ENCODE measurements around the gene ANKMY2.

The ANKMY2 gene

GRCh38 chr7:16564909-16565426, 80.6 kb downstream of the ANKMY2 start:
- DNase-seq = peak; percentile 76

DNA sequence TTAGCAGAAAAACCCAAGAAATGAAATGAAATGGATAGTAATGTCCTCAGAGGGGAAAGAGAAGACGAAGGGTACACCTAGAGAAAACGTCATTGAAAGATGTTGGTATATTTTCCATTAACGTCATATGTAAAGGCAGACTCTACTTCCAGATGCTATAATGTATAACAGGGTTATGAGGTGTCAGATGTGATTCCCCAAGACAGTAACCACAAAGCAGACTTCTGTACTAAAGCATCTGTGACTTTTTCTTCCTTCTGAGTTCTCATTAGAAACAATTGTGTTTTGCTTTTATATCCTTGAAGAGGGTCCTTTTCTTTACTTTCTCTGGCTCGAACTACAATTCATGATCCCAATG, 81.6 kb downstream of the ANKMY2 start:
- no peak for DNase-seq

GRCh38 chr7:16563281-16564022, 82.1 kb downstream of the ANKMY2 start:
- DNase-seq = no peak

- no peak for DNase-seq
These were observed 82.9 kb downstream of the ANKMY2 start for GRCh38 chr7:16562456-16563220.

DNA sequence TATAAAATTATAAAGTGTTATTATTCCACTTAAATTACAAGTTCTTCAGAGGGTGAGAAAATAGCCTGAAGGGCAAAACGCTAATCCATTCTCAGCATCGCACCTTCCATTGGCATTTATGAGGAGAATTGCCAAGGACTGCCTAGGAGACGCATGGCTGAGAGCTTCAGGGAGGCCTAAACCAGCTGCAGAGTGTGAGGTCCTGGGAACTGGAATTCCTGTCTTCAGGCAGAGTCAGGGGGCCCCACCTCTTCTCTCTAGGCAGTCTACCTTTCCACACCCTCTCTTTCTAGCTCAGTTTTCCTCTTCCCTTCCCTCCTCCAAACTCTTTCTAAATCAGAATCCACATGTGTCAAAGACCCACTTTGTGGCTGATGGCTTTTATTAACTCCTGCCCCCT, 83.6 kb downstream of the ANKMY2 start:
- DNase-seq = no peak

- no peak for DNase-seq
These were observed 85.9 kb downstream of the ANKMY2 start for GRCh38 chr7:16559497-16560179.

- no peak for DNase-seq
These were observed 86.7 kb downstream of the ANKMY2 start for GRCh38 chr7:16558761-16559302.

DNA sequence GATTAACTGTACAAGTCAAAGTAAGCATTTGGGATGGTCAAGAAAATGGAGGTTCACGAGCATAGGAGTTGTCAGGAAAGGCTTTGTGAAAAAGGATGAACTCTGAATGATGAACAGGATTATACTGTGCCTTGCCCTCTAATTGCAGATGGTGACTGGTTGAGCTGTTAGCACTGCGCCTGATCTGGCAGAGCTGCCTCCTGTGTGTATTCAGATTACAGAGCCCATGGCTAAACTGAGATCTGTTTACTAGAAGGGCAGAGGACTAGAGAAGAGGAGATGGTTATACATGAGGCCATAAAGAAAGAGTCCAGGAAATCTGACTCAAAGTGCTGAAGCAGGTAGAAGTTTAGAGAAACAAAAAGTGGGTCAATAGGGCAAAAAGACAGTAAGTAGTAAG, 89.2 kb downstream of the ANKMY2 start:
- DNase-seq = no peak

GRCh38 chr7:16554518-16555236, 90.9 kb downstream of the ANKMY2 start:
- no peak for DNase-seq

DNA sequence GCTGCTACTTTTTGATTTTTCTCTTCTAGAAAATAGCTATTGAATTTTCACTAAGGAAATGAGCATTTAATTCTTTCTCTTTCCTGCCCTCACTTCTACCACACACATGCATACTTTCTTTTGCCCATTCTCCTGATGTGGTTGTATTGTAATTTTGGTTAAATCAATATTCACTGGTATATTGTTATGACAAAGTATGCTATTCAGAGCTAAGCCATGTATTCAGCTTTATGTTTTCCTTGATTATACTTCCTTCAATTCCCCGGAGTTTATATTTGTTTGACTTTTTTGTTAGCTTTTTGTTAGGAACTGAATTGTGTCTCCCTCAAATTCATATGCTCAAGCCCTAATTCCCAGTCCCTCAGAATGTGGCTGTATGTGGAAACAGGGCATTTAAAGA, 94.9 kb downstream of the ANKMY2 start:
- no peak for DNase-seq
